Thyroid gland (tissue), 4 donors: ENCODE results near the gene ENDOV. TPM values are rescaled to one million over a fixed set of nuclear protein-coding genes. Genes with fewer than 3 reads are reported as not detected.

Source experiments
- DNase-seq, 2 donors: peaks; one replicate each; pipeline ENCODE4 v3.0.0-alpha.2; 2019
- H3K27ac ChIP-seq, 3 donors: fragments of 200-600 bp; sonication (generic); 1 replicate in 2 of 3; 2 replicates in 1 of 3; pipeline ENCODE4 v1.5.1; 2016 to 2019; ENCODE audit warnings: mild to moderate bottlenecking in 1 of 3, moderate library complexity in 1 of 3
- H3K27me3 ChIP-seq: fragments of 200-600 bp; sonication (generic); one replicate; pipeline ENCODE4 v1.5.1; 2019
- H3K36me3 ChIP-seq, 2 donors: fragments of 200-600 bp; sonication (generic); one replicate each; pipeline ENCODE4 v1.5.1; 2016 to 2019
- H3K4me1 ChIP-seq, 2 donors: fragments of 200-600 bp; sonication (generic); one replicate each; pipeline ENCODE4 v1.5.1; 2017 to 2019
- H3K4me3 ChIP-seq, 3 donors: fragments of 200-600 bp; sonication (generic); replicated peaks in 1 of 3; 1 replicate in 2 of 3; 2 replicates in 1 of 3; pipeline ENCODE4 v1.5.1; 2016; ENCODE audit warnings: mild to moderate bottlenecking in 1 of 3
- H3K9me3 ChIP-seq: fragments of 200-600 bp; sonication (generic); one replicate; pipeline ENCODE4 v1.5.1; 2017
- POLR2A ChIP-seq, 2 donors: fragments of 450-650 bp; IDR thresholded peaks; one replicate each; pipeline ENCODE4 v1.6.1; 2017; ENCODE audit warnings: antibody characterized with exemption in 2 of 2, mild to moderate bottlenecking in 2 of 2, moderate library complexity in 1 of 2
- WGBS, 2 donors: methylation state at CpG; one replicate each; pipeline ENCODE4 v1.1.5; 2017; 5-methylcytosine and 5-hydroxymethylcytosine counted together
- intact Hi-C: fragments of 100-400 bp; cut with DNase I; formaldehyde crosslinking; loops from one replicate; pipeline ENCODE4 v1.15.1; 2023
- total RNA-seq, 4 donors: library from RNA; depleted of rRNA; stranded (reverse); fragments of >200 nt; gene quantifications; one replicate each; pipeline ENCODE4 v1.2.3, GENCODE V29; 2016
- TF ChIP-seq, protein P1 (sequence below), 6 experiments: fragments of 200-600 bp in 3 of 6; fragments of 450-650 bp in 3 of 6; sonication (generic) in 3 of 6; IDR thresholded peaks; one replicate each; pipeline ENCODE4 v1.5.1; 2016 to 2019; ENCODE audit warnings: antibody characterized with exemption in 6 of 6, mild to moderate bottlenecking in 2 of 6, inconsistent platforms in 1 of 6, moderate library complexity in 1 of 6

The ENDOV gene
- total RNA-seq, 4 donors from 2014 or later = 18.8 to 37.1 (median 21.2) TPM

DNA sequence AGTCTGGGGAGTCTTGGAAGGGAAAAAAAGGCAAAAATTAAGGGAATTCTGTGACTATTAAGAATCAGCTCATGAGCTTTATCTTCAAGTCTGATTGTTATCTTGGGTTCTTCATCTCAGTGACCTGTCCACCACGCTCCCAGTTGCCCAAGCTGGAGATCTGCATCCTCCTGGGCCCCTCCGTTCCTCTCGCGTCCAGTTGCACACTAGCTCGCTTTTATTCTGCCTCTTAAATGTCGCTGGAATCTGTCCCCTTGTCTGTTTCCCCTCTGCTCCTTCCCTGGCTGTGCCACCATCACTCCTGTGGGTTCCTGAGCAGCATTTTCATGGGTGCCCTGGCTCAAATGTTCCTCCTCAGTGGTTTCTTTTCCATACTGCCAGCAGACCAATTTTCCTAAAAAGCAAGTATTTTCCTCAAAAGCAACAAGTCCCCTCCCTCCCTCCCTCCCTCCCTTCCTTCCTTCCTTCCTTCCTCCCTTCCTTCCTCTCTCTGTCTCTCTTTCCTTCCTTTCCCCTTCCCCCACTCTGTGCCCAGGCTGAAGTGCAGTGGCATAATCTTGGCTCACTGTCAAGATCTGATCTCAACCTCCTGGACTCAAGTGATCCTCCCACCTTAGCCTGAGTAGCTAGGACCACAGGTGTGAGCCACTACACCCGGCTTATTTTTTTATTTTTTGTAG, 1.4 kb downstream of the ENDOV start:
- no peaks in the 10 kb centered on the region for H3K27me3 ChIP-seq
- H3K27ac ChIP-seq = no peak overlapping the region
- intact Hi-C loops = no loop called here
- 74 to 89% methylated on average over 7 of the region's 7 CpGs for WGBS, 2 donors
- H3K9me3 ChIP-seq = no peaks in the 10 kb centered on the region
- TF ChIP-seq, protein P1, sequence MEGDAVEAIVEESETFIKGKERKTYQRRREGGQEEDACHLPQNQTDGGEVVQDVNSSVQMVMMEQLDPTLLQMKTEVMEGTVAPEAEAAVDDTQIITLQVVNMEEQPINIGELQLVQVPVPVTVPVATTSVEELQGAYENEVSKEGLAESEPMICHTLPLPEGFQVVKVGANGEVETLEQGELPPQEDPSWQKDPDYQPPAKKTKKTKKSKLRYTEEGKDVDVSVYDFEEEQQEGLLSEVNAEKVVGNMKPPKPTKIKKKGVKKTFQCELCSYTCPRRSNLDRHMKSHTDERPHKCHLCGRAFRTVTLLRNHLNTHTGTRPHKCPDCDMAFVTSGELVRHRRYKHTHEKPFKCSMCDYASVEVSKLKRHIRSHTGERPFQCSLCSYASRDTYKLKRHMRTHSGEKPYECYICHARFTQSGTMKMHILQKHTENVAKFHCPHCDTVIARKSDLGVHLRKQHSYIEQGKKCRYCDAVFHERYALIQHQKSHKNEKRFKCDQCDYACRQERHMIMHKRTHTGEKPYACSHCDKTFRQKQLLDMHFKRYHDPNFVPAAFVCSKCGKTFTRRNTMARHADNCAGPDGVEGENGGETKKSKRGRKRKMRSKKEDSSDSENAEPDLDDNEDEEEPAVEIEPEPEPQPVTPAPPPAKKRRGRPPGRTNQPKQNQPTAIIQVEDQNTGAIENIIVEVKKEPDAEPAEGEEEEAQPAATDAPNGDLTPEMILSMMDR (IDR thresholded peaks at IDR 0.05) = no peak
- TF ChIP-seq POLR2A (IDR thresholded peaks at IDR 0.05) = no peak
- H3K36me3 ChIP-seq = no peaks in the 10 kb centered on the region
- H3K4me1 ChIP-seq = peaks cover 16 to 23% of the 10 kb centered on the region in 2 donors
- no peak overlapping the region for H3K4me3 ChIP-seq
- DNase-seq = no peak

DNA sequence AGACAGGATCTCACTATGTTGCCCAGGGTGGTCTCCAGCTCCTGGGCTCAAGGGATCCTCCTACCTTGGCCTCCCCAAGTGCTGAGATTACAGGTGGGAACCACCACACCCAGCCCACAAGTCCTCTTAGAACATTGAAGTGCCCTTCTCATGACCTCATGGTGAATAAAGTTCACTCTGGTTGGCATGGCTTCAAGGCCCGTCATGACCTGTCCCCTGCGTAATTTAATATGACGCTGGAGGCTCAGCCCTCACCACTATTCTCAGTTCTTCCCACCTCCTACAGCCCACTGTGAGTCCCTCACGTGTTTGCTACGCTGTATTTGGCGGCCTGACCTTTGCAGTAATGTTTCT, 1.9 kb downstream of the ENDOV start:
- intact Hi-C loops = no loop called here
- Histone ChIP-seq H3K27me3 (no peaks in the 10 kb centered on the region), H3K4me1 (peaks cover 16 to 23% of the 10 kb centered on the region in 2 donors), H3K27ac (no peak overlapping the region), H3K9me3 (no peaks in the 10 kb centered on the region), H3K4me3 (no peak overlapping the region), H3K36me3 (no peaks in the 10 kb centered on the region)
- no peak for DNase-seq
- WGBS, 2 donors = 91 to 94% methylated on average over 6 of the region's 6 CpGs
- TF ChIP-seq POLR2A (IDR thresholded peaks at IDR 0.05) = no peak
- TF ChIP-seq, protein P1 (IDR thresholded peaks at IDR 0.05) = no peak

DNA sequence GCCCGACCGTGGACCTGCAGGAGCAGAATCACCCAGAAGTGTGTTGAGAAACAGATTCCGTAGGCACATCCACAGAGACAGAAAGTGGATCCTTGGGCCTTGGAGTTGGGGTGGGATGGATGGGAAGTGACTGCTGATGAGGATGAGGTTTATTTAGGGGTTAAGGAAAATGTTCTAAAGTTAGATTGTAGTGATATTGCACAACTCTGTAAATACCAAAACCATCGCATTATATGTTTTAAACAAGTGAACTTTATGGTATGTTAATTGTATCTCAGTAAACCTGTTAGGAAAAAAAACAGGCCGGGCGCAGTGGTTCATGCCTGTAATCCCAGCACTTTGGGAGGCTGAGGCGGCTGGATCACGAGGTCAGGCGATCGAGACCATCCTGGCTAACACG, 3.6 kb downstream of the ENDOV start:
- 94 to 95% methylated on average over 11 of the region's 11 CpGs for WGBS, 2 donors
- intact Hi-C loops = no loop called here
- peaks cover 15 to 23% of the 10 kb centered on the region in 2 donors for H3K4me1 ChIP-seq
- no peak overlapping the region for H3K4me3 ChIP-seq
- H3K9me3 ChIP-seq = no peaks in the 10 kb centered on the region
- no peaks in the 10 kb centered on the region for H3K27me3 ChIP-seq
- no peak overlapping the region for H3K27ac ChIP-seq
- TF ChIP-seq, protein P1 (IDR thresholded peaks at IDR 0.05) = no peak
- no peak for TF ChIP-seq POLR2A (IDR thresholded peaks at IDR 0.05)
- DNase-seq = no peak
- H3K36me3 ChIP-seq = no peaks in the 10 kb centered on the region

DNA sequence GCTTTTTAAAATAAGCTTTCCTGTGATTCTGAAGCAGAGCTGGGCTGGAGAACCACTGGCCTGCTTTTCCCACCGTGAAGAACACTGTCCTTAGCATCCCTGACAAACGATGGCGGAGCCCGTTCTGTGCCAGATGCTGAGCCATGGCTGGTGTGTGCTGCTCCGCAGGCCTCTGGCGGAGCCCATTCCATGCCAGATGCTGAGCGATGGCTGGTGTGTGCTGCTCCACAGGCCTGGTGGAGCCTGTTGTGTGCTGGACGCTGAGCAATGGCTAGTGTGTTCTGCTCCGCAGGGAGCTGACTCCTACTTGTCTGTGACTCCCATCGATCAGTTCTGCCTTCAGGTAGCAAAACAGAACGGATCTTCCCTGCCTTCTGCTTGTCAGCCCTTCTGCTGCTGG, 4.3 kb downstream of the ENDOV start:
- intact Hi-C loops = no loop called here
- TF ChIP-seq POLR2A (IDR thresholded peaks at IDR 0.05) = no peak
- TF ChIP-seq, protein P1 (IDR thresholded peaks at IDR 0.05) = no peak
- H3K4me3 ChIP-seq = no peak overlapping the region
- H3K27me3 ChIP-seq = no peaks in the 10 kb centered on the region
- no peak overlapping the region for H3K27ac ChIP-seq
- no peak for DNase-seq
- H3K9me3 ChIP-seq = no peaks in the 10 kb centered on the region
- WGBS, 2 donors = 92 to 94% methylated on average over 8 to 10 of the region's 11 CpGs
- peaks cover 12 to 18% of the 10 kb centered on the region in 2 donors for H3K4me1 ChIP-seq
- H3K36me3 ChIP-seq = no peaks in the 10 kb centered on the region

DNA sequence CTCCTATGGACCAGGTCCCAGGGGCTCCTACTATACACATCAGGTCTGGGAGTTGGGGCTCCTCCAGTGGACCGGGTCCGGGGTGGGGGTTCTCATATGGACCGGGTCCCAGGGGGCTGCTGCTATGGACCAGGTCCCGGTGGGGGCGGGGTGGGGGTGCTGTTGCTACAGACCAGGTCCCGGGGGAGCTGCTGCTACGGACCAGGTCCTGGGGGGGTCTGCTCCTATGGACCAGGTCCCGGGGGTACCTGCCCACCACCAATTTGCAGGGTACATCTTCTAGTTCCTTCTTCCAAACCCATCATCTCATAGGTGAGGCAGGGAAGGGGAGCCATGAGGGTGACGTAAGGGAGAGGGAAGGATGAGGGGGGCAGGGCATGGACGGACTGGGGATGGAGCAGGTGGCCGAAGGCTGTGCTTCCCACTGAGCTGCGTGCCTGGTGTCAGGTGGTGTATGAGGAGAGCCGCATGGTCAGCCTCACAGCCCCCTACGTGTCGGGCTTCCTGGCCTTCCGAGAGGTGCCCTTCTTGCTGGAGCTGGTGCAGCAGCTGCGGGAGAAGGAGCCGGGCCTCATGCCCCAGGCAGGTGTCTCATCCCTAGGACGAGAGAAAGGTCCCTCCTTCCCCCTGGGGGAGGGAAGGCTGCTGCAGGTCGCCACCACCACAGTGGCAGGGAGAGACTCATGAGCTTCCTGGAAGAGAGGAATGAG, 6.6 kb downstream of the ENDOV start:
- TF ChIP-seq, protein P1 (IDR thresholded peaks at IDR 0.05) = no peak
- TF ChIP-seq POLR2A (IDR thresholded peaks at IDR 0.05) = no peak
- intact Hi-C loops = loop anchor here (10.0 kb wide), 2 partner anchors 443 to 683 kb away; no protein-coding TSS in a partner anchor
- Histone ChIP-seq H3K9me3 (no peaks in the 10 kb centered on the region), H3K36me3 (no peaks in the 10 kb centered on the region), H3K4me3 (no peak overlapping the region), H3K27me3 (no peaks in the 10 kb centered on the region), H3K27ac (no peak overlapping the region), H3K4me1 (peaks cover 1 to 5% of the 10 kb centered on the region in 2 donors)
- 69 to 86% methylated on average over 11 to 15 of the region's 20 CpGs for WGBS, 2 donors
- DNase-seq = no peak
